SU-DHL-6 (cell line): ENCODE results near the gene C1QTNF7.

Experiments used
- H2AFZ ChIP-seq: fragments of 200-600 bp; sonication (generic); 2 replicates; pipeline ENCODE4 v1.6.1; 2014; ENCODE audit warnings: low read depth, mild to moderate bottlenecking, moderate library complexity, mixed read lengths, antibody characterized with exemption, low read length; ENCODE audit not compliant: severe bottlenecking
- H3F3A ChIP-seq: fragments of 200-600 bp; shearing (Covaris generic); 2 replicates; pipeline ENCODE4 v1.6.0; 2016; ENCODE audit warnings: antibody characterized with exemption, mild to moderate bottlenecking; ENCODE audit not compliant: insufficient read depth
- H3K27ac ChIP-seq: fragments of 200-600 bp; sonication (generic); 2 replicates; pipeline ENCODE4 v1.5.1; 2016; ENCODE audit warnings: low read depth, mild to moderate bottlenecking, low read length, moderate library complexity, mixed read lengths
- H3K27me3 ChIP-seq: fragments of 200-600 bp; sonication (generic), shearing (Covaris generic); 2 replicates; pipeline ENCODE4 v1.6.0; 2014; ENCODE audit warnings: mild to moderate bottlenecking, low read length
- H3K36me3 ChIP-seq: fragments of 200-600 bp; sonication (generic); 2 replicates; pipeline ENCODE4 v1.6.1; 2014; ENCODE audit warnings: mild to moderate bottlenecking, low read length, mixed read lengths
- H3K4me2 ChIP-seq: fragments of 300-600, 200-600 bp; shearing (Covaris generic), sonication (generic); 2 replicates; pipeline ENCODE4 v1.6.0; 2014; ENCODE audit warnings: low read length, low read depth, mild to moderate bottlenecking; ENCODE audit not compliant: poor library complexity, severe bottlenecking
- H3K4me3 ChIP-seq: fragments of 200-600 bp; sonication (generic); 2 replicates; pipeline ENCODE4 v1.5.1; 2014; ENCODE audit warnings: antibody characterized with exemption, low read length, mild to moderate bottlenecking, mixed read lengths; ENCODE audit not compliant: insufficient read depth, poor library complexity, severe bottlenecking
- H3K79me2 ChIP-seq: fragments of 200-600 bp; sonication (generic); 2 replicates; pipeline ENCODE4 v1.6.1; 2014; ENCODE audit warnings: mild to moderate bottlenecking, low read length, moderate library complexity; ENCODE audit not compliant: insufficient read depth
- H3K9ac ChIP-seq: fragments of 200-600 bp; sonication (generic); 2 replicates; pipeline ENCODE4 v1.7.0; 2014; ENCODE audit warnings: mild to moderate bottlenecking, low read length
- H3K9me2 ChIP-seq: fragments of 200-600 bp; sonication (generic); replicated peaks from 2 replicates; pipeline ENCODE4 v1.6.1; 2014; ENCODE audit warnings: low read length; ENCODE audit not compliant: insufficient read depth
- H3K9me3 ChIP-seq: fragments of 200-600 bp; sonication (generic); 2 replicates; pipeline ENCODE4 v1.6.1; 2014; ENCODE audit warnings: low read length, mixed read lengths; ENCODE audit not compliant: insufficient read depth
- H4K20me1 ChIP-seq: fragments of 200-600 bp; sonication (generic); 2 replicates; pipeline ENCODE4 v1.6.1; 2014; ENCODE audit warnings: low read depth, mild to moderate bottlenecking, antibody characterized with exemption, low read length, moderate library complexity, mixed read lengths
- CTCF ChIP-seq: fragments of 200-600 bp; sonication (generic); IDR thresholded peaks from one replicate; pipeline ENCODE4 v1.5.1; 2017; ENCODE audit warnings: antibody characterized with exemption, mild to moderate bottlenecking, low read length, moderate library complexity; ENCODE audit not compliant: insufficient read depth, poor library complexity, severe bottlenecking
- EZH2phosphoT487 ChIP-seq: fragments of 200-600 bp; sonication (generic), shearing (Covaris generic); conservative IDR thresholded peaks from 2 replicates; pipeline ENCODE4 v1.6.1; 2018; ENCODE audit warnings: mild to moderate bottlenecking, antibody characterized with exemption, low read length, moderate library complexity, mixed read lengths

The C1QTNF7 gene

DNA sequence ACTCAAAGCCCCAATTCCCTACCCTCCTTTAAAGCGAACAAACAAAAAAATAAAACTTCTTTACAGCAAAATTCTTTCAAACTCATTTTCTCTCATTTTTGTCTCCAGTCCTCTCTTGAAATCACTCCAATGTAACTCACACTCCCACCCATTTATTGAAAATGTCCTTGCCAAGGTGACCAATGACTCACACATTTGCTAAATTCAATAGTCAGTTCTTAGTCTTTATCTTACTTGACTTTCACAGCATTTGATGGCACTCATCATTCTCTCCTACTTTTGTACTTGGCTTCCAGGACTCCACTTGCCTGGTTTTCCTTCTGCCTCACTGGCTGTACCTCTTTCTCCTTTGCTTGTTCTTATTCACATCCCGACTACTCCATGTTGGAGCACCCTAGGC lies 61.7 kb downstream of the C1QTNF7 start:
- Histone ChIP-seq H4K20me1 (no peaks in the 10 kb centered on the region), H3K79me2 (no peaks in the 10 kb centered on the region), H3K36me3 (no peaks in the 10 kb centered on the region), H3K9me2 (no peaks in the 10 kb centered on the region), H3K27me3 (no peaks in the 10 kb centered on the region), H3F3A (no peaks in the 10 kb centered on the region), H2AFZ (no peak overlapping the region), H3K4me2 (no peak overlapping the region), H3K27ac (no peak overlapping the region), H3K9ac (no peak overlapping the region), H3K9me3 (no peaks in the 10 kb centered on the region), H3K4me3 (no peak overlapping the region)
- TF ChIP-seq CTCF (no peak), EZH2phosphoT487 (no peak)

- no peaks in the 10 kb centered on the region for H3K36me3 ChIP-seq
- no peak overlapping the region for H3K9ac ChIP-seq
- TF ChIP-seq CTCF (no peak), EZH2phosphoT487 (no peak)
- no peak overlapping the region for H3K4me3 ChIP-seq
- no peak overlapping the region for H3K27ac ChIP-seq
- no peaks in the 10 kb centered on the region for H3K27me3 ChIP-seq
- H3F3A ChIP-seq = no peaks in the 10 kb centered on the region
- H4K20me1 ChIP-seq = no peaks in the 10 kb centered on the region
- no peaks in the 10 kb centered on the region for H3K79me2 ChIP-seq
- no peak overlapping the region for H3K4me2 ChIP-seq
- H2AFZ ChIP-seq = no peak overlapping the region
- H3K9me3 ChIP-seq = no peaks in the 10 kb centered on the region
- H3K9me2 ChIP-seq = no peaks in the 10 kb centered on the region
These were observed 65.6 kb downstream of the C1QTNF7 start for GRCh38 chr4:15493411-15493810.

GRCh38 chr4:15495621-15496020 lies 67.8 kb downstream of the C1QTNF7 start:
- TF ChIP-seq CTCF (no peak), EZH2phosphoT487 (no peak)
- H3K4me3 ChIP-seq = no peak overlapping the region
- no peaks in the 10 kb centered on the region for H3K9me3 ChIP-seq
- H3F3A ChIP-seq = no peaks in the 10 kb centered on the region
- no peaks in the 10 kb centered on the region for H3K9me2 ChIP-seq
- no peaks in the 10 kb centered on the region for H3K27me3 ChIP-seq
- no peaks in the 10 kb centered on the region for H4K20me1 ChIP-seq
- H3K4me2 ChIP-seq = no peak overlapping the region
- no peaks in the 10 kb centered on the region for H3K79me2 ChIP-seq
- H3K27ac ChIP-seq = no peak overlapping the region
- no peak overlapping the region for H3K9ac ChIP-seq
- H2AFZ ChIP-seq = no peak overlapping the region
- no peaks in the 10 kb centered on the region for H3K36me3 ChIP-seq
